Measurements from ENCODE around the gene GYS1. TPM values are rescaled to one million over a fixed set of nuclear protein-coding genes. Genes with fewer than 3 reads are reported as not detected.
"Not testable (repeated sequence)": the region's sequence is repeated elsewhere in the genome, so short reads cannot be mapped to it uniquely, and the experiment has no call there.

GYS1 gene
- total RNA-seq, 6 donors from 2014 or later, result 26.4 to 79.6 (median 35.6) TPM

GRCh38 chr19:49022116-49022515, 29.0 kb upstream of the GYS1 start:
- no peaks in the 10 kb centered on the region for H3K36me3 ChIP-seq
- no peak overlapping the region for H3K4me3 ChIP-seq
- 88 to 89% methylated on average over 9 of the region's 9 CpGs for WGBS, 2 donors
- no peaks in the 10 kb centered on the region for H3K27me3 ChIP-seq
- no peak for ATAC-seq (ENCODE audit: low FRiP score in 2 of 2)
- H3K9me3 ChIP-seq, result no peaks in the 10 kb centered on the region
- H3K27ac ChIP-seq, result no peak overlapping the region
- TF ChIP-seq, protein P1, sequence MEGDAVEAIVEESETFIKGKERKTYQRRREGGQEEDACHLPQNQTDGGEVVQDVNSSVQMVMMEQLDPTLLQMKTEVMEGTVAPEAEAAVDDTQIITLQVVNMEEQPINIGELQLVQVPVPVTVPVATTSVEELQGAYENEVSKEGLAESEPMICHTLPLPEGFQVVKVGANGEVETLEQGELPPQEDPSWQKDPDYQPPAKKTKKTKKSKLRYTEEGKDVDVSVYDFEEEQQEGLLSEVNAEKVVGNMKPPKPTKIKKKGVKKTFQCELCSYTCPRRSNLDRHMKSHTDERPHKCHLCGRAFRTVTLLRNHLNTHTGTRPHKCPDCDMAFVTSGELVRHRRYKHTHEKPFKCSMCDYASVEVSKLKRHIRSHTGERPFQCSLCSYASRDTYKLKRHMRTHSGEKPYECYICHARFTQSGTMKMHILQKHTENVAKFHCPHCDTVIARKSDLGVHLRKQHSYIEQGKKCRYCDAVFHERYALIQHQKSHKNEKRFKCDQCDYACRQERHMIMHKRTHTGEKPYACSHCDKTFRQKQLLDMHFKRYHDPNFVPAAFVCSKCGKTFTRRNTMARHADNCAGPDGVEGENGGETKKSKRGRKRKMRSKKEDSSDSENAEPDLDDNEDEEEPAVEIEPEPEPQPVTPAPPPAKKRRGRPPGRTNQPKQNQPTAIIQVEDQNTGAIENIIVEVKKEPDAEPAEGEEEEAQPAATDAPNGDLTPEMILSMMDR (IDR thresholded peaks at IDR 0.05), result no peak
- no peak for TF ChIP-seq POLR2A (IDR thresholded peaks at IDR 0.05)
- peaks cover 15 to 27% (median 24%) of the 10 kb centered on the region in 4 donors for H3K4me1 ChIP-seq
- DNase-seq, result no peak

- DNase-seq (no peak), ATAC-seq (ENCODE audit: low FRiP score in 2 of 2) (no peak)
- H3K27me3 ChIP-seq, result no peaks in the 10 kb centered on the region
- H3K9me3 ChIP-seq, result no peaks in the 10 kb centered on the region
- peaks cover 15 to 27% (median 24%) of the 10 kb centered on the region in 4 donors for H3K4me1 ChIP-seq
- WGBS, 2 donors, result 46 to 52% methylated on average over 16 of the region's 16 CpGs
- TF ChIP-seq POLR2AphosphoS5 (IDR thresholded peaks at IDR 0.05) (no peak), POLR2A (IDR thresholded peaks at IDR 0.05) (no peak), EP300 (IDR thresholded peaks at IDR 0.05) (no peak)
- TF ChIP-seq, protein P1 (IDR thresholded peaks at IDR 0.05), result no peak
- H3K36me3 ChIP-seq, result peaks cover 0 to 2% (median under 1%) of the 10 kb centered on the region in 4 donors
- H3K4me3 ChIP-seq, result no peak overlapping the region
- no peak overlapping the region for H3K27ac ChIP-seq
Measured at GRCh38 chr19:49020931-49021895, 28.1 kb upstream of the GYS1 start.

GRCh38 chr19:49020342-49020741, 27.2 kb upstream of the GYS1 start:
- ATAC-seq (ENCODE audit: low FRiP score in 2 of 2), result no peak
- 81 to 91% methylated on average over 7 to 11 of the region's 11 CpGs for WGBS, 2 donors
- TF ChIP-seq, protein P1 (IDR thresholded peaks at IDR 0.05), result no peak
- TF ChIP-seq EP300 (IDR thresholded peaks at IDR 0.05) (no peak), POLR2A (IDR thresholded peaks at IDR 0.05) (no peak), POLR2AphosphoS5 (IDR thresholded peaks at IDR 0.05) (no peak)

GRCh38 chr19:49019242-49019932, 26.3 kb upstream of the GYS1 start:
- DNase-seq, result peak; percentile 89 to 92
- Histone ChIP-seq H3K4me3 (peak overlapping the region in 3 of 4 donors; percentile 46 to 60 (median 51)), H3K9me3 (no peaks in the 10 kb centered on the region), H3K27ac (peak overlapping the region in 1 of 4 donors; percentile 13), H3K27me3 (no peaks in the 10 kb centered on the region), H3K4me1 (peaks cover 15 to 27% (median 24%) of the 10 kb centered on the region in 4 donors), H3K36me3 (peaks cover 0 to 20% (median 10%) of the 10 kb centered on the region in 4 donors)
- peak; percentile 77 to 84 for ATAC-seq (ENCODE audit: low FRiP score in 2 of 2)
- TF ChIP-seq, protein P1 (IDR thresholded peaks at IDR 0.05), result peak in 1 of 6 experiments; percentile 37
- no peak for TF ChIP-seq POLR2AphosphoS5 (IDR thresholded peaks at IDR 0.05)
- 7 to 19% methylated on average over 14 to 41 of the region's 41 CpGs for WGBS, 2 donors

More at GRCh38 chr19:49020342-49020741, 27.2 kb upstream of the GYS1 start:
- Histone ChIP-seq H3K9me3 (no peaks in the 10 kb centered on the region), H3K36me3 (peaks cover 0 to 10% (median 5%) of the 10 kb centered on the region in 4 donors), H3K4me3 (no peak overlapping the region), H3K4me1 (peaks cover 15 to 27% (median 24%) of the 10 kb centered on the region in 4 donors), H3K27ac (no peak overlapping the region), H3K27me3 (no peaks in the 10 kb centered on the region)
- peak in 1 of 2 donors; percentile 38 for DNase-seq

GRCh38 chr19:49018388-49019241, 25.5 kb upstream of the GYS1 start:
- H3K9me3 ChIP-seq, H3K27me3 ChIP-seq: not testable (repeated sequence)
- Histone ChIP-seq H3K4me1 (peaks cover 15 to 27% (median 24%) of the 10 kb centered on the region in 4 donors), H3K4me3 (peak overlapping the region; percentile 5 to 60 (median 48)), H3K36me3 (peaks cover 0 to 26% (median 10%) of the 10 kb centered on the region in 4 donors), H3K27ac (peak overlapping the region in 1 of 4 donors; percentile 37)
- peak in 1 of 2 donors; percentile 88 for DNase-seq
- WGBS, 2 donors, result 4 to 6% methylated on average over 36 to 49 of the region's 50 CpGs
- ATAC-seq (ENCODE audit: low FRiP score in 2 of 2), result peak in 1 of 2 donors; percentile 57

All from upper lobe of left lung (tissue), 6 donors.